HEK293 (cell line): ENCODE data around the gene NT5DC3.

ENCODE experiments used
- CTCF ChIA-PET: fragments of 350-600 bp; formaldehyde crosslinking; extraction: SDS; loops from one replicate; lab custom pipeline; 2021; ENCODE audit warnings: antibody characterized with exemption; lab: Yijun Ruan, JAX
- POLR2A ChIA-PET: fragments of 300-600 bp; formaldehyde crosslinking; extraction: SDS; loops from one replicate; lab custom pipeline; 2020; ENCODE audit warnings: antibody characterized with exemption, inconsistent platforms; lab: Yijun Ruan, JAX
- H3K27ac ChIP-seq: fragments of 200-500 bp; sonication (Bioruptor generic); 2 replicates; pipeline ENCODE4 v1.5.1; 2014; ENCODE audit warnings: low read depth, low read length, control low read depth, inconsistent platforms; ENCODE audit errors: extremely low read depth
- H3K36me3 ChIP-seq, 2 experiments: fragments of 200-500 bp in 1 of 2; sonication (Bioruptor generic) in 1 of 2; 1 replicate in 1 of 2; 2 replicates in 1 of 2; pipeline ENCODE4 v1.5.1; 2014 to 2017; ENCODE audit warnings: inconsistent platforms in 2 of 2, low read length in 2 of 2; ENCODE audit not compliant: control insufficient read depth in 2 of 2, insufficient read depth in 1 of 2
- H3K4me1 ChIP-seq: fragments of 200-500 bp; sonication (Bioruptor generic); 2 replicates; pipeline ENCODE4 v1.5.1; 2014; ENCODE audit warnings: mild to moderate bottlenecking, low read length, inconsistent platforms; ENCODE audit not compliant: control insufficient read depth, insufficient read depth
- H3K4me3 ChIP-seq: 2 replicates; pipeline ENCODE4 v1.5.1; 2011; ENCODE audit warnings: low read depth, mild to moderate bottlenecking, control low read depth, low read length, moderate library complexity
- H3K9me3 ChIP-seq: fragments of 200-500 bp; sonication (Bioruptor generic); 2 replicates; pipeline ENCODE4 v1.5.1; 2014; ENCODE audit warnings: low read depth, low read length, inconsistent platforms; ENCODE audit not compliant: control insufficient read depth, insufficient read depth
- ATF2 ChIP-seq: fragments of 450-650 bp; formaldehyde crosslinking; IDR thresholded peaks from 2 replicates; pipeline ENCODE4 v1.5.1; 2016; ENCODE audit warnings: missing biosample characterization, missing genetic modification characterization, low read depth
- BCL6B ChIP-seq: fragments of 450-650 bp; formaldehyde crosslinking; IDR thresholded peaks from 2 replicates; pipeline ENCODE4 v1.5.1; 2017; ENCODE audit warnings: missing biosample characterization, missing genetic modification characterization
- HOXA7 ChIP-seq: sonication (generic); formaldehyde crosslinking; IDR thresholded peaks from 2 replicates; pipeline ENCODE4 v1.8.1; 2022; ENCODE audit warnings: missing genetic modification reagents, borderline replicate concordance
- KLF1 ChIP-seq: fragments of 450-650 bp; formaldehyde crosslinking; IDR thresholded peaks from 2 replicates; pipeline ENCODE4 v1.5.1; 2016; ENCODE audit warnings: missing biosample characterization, missing genetic modification characterization
- MEIS1 ChIP-seq: sonication (generic); formaldehyde crosslinking; IDR thresholded peaks from 2 replicates; pipeline ENCODE4 v1.8.1; 2022; ENCODE audit warnings: missing genetic modification reagents, mild to moderate bottlenecking, borderline replicate concordance
- PRDM1 ChIP-seq: fragments of 450-650 bp; formaldehyde crosslinking; IDR thresholded peaks from 2 replicates; pipeline ENCODE4; 2016; ENCODE audit warnings: missing biosample characterization, missing genetic modification characterization
- PRDM6 ChIP-seq: fragments of 450-650 bp; formaldehyde crosslinking; IDR thresholded peaks from 2 replicates; pipeline ENCODE4 v1.5.1; 2017; ENCODE audit warnings: missing biosample characterization, missing genetic modification characterization
- TCF7L2 ChIP-seq: IDR thresholded peaks from 2 replicates; pipeline ENCODE4 v1.6.1; 2011; ENCODE audit warnings: low read depth, mild to moderate bottlenecking, inconsistent platforms, low read length, moderate library complexity, borderline replicate concordance
- ZBTB21 ChIP-seq: fragments of 450-650 bp; formaldehyde crosslinking; IDR thresholded peaks from 2 replicates; pipeline ENCODE4 v1.5.1; 2017; ENCODE audit warnings: missing biosample characterization, missing genetic modification characterization
- ZBTB8A ChIP-seq: fragments of 450-650 bp; formaldehyde crosslinking; IDR thresholded peaks from 2 replicates; pipeline ENCODE4 v1.5.1; 2016; ENCODE audit warnings: missing biosample characterization, missing genetic modification characterization
- ZNF18 ChIP-seq: fragments of 450-650 bp; formaldehyde crosslinking; IDR thresholded peaks from 2 replicates; pipeline ENCODE4 v1.5.1; 2016; ENCODE audit warnings: missing biosample characterization, missing genetic modification characterization
- ZNF184 ChIP-seq: fragments of 450-650 bp; IDR thresholded peaks from 2 replicates; pipeline ENCODE4 v1.5.1; 2018; ENCODE audit warnings: missing biosample characterization, mild to moderate bottlenecking, missing genetic modification characterization
- ZNF2 ChIP-seq: fragments of 450-650 bp; formaldehyde crosslinking; IDR thresholded peaks from 2 replicates; pipeline ENCODE4 v1.5.1; 2016; ENCODE audit warnings: missing biosample characterization, missing genetic modification characterization
- ZNF214 ChIP-seq: fragments of 450-650 bp; formaldehyde crosslinking; IDR thresholded peaks from 2 replicates; pipeline ENCODE4 v1.5.1; 2017; ENCODE audit warnings: missing biosample characterization, mild to moderate bottlenecking, missing genetic modification characterization, borderline replicate concordance
- ZNF223 ChIP-seq: fragments of 450-650 bp; formaldehyde crosslinking; IDR thresholded peaks from 2 replicates; pipeline ENCODE4 v1.5.1; 2016; ENCODE audit warnings: missing biosample characterization, missing genetic modification characterization
- ZNF302 ChIP-seq: fragments of 450-650 bp; formaldehyde crosslinking; IDR thresholded peaks from 2 replicates; pipeline ENCODE4 v1.5.1; 2016; ENCODE audit warnings: missing biosample characterization, missing genetic modification characterization, low read depth
- ZNF404 ChIP-seq: fragments of 450-650 bp; formaldehyde crosslinking; IDR thresholded peaks from 2 replicates; pipeline ENCODE4 v1.5.1; 2017; ENCODE audit warnings: missing biosample characterization, missing genetic modification characterization
- ZNF521 ChIP-seq: fragments of 450-650 bp; formaldehyde crosslinking; IDR thresholded peaks from 2 replicates; pipeline ENCODE4 v1.5.1; 2017; ENCODE audit warnings: missing biosample characterization, mild to moderate bottlenecking, missing genetic modification characterization
- ZNF558 ChIP-seq: fragments of 450-650 bp; formaldehyde crosslinking; IDR thresholded peaks from 2 replicates; pipeline ENCODE4 v1.5.1; 2016; ENCODE audit warnings: missing biosample characterization, missing genetic modification characterization
- ZNF596 ChIP-seq: fragments of 450-650 bp; IDR thresholded peaks from 2 replicates; pipeline ENCODE4 v1.5.0; 2018; ENCODE audit warnings: missing biosample characterization, mild to moderate bottlenecking, missing genetic modification characterization, moderate library complexity
- ZNF629 ChIP-seq: fragments of 450-650 bp; formaldehyde crosslinking; IDR thresholded peaks from 2 replicates; pipeline ENCODE4 v1.5.1; 2017; ENCODE audit warnings: missing biosample characterization, missing genetic modification characterization
- ZNF830 ChIP-seq: fragments of 450-650 bp; IDR thresholded peaks from 2 replicates; pipeline ENCODE4 v1.5.0; 2018; ENCODE audit warnings: missing biosample characterization, missing genetic modification characterization, low read depth, mild to moderate bottlenecking, moderate library complexity
- ZXDB ChIP-seq: fragments of 450-650 bp; formaldehyde crosslinking; IDR thresholded peaks from 2 replicates; pipeline ENCODE4 v1.5.1; 2016; ENCODE audit warnings: missing biosample characterization, missing genetic modification characterization

Gene NT5DC3

GRCh38 chr12:103816663-103817062 is 24.4 kb downstream of the NT5DC3 start:
- ChIA-PET CTCF (no interaction called here), POLR2A (interaction anchor here (0.7 kb wide), 1 partner anchor 35 kb away, joined by 3 read pairs; no protein-coding TSS in a partner anchor)
- Histone ChIP-seq H3K4me3 (no peak overlapping the region), H3K27ac (no peak overlapping the region), H3K9me3 (no peaks in the 10 kb centered on the region), H3K36me3 (peaks cover 5 to 27% of the 10 kb centered on the region in 2 experiments; a peak in 1 of 3 replicates), H3K4me1 (no peaks in the 10 kb centered on the region)
- TF ChIP-seq ATF2 (tag by site-specific recombination): peak; percentile 63; the same call in 1 of the 2 replicates
- peak; percentile 47; the same call in 1 of the 2 replicates for TF ChIP-seq ZBTB21 (tag by site-specific recombination)
- no peak for TF ChIP-seq ZNF2 (tag by site-specific recombination)
- no peak for TF ChIP-seq MEIS1 (CRISPR knock-in tag)
- no peak for TF ChIP-seq ZNF184 (tag by site-specific recombination)
- 0 out of 2 replicates have a peak, but pooled peaks have one; percentile 38 for TF ChIP-seq ZNF629
- no peak for TF ChIP-seq ZNF558 (tag by site-specific recombination)
- TF ChIP-seq ZNF521 (tag by site-specific recombination): no peak

- TF ChIP-seq TCF7L2: no peak
- no peak for TF ChIP-seq KLF1
- TF ChIP-seq PRDM1 (tag by site-specific recombination): no peak
- no peak for TF ChIP-seq ZNF18 (tag by site-specific recombination)
- TF ChIP-seq PRDM6 (tag by site-specific recombination): peak; percentile 46
- no peak for TF ChIP-seq ZNF223 (tag by site-specific recombination)
- TF ChIP-seq ZNF830: no peak
- no peak for TF ChIP-seq ZNF596 (tag by site-specific recombination)
- TF ChIP-seq, all 188 proteins: peak for 1
- H3K27ac ChIP-seq: no peak overlapping the region
- CTCF ChIA-PET: interaction anchor here (0.5 to 0.7 kb wide), 2 partner anchors 12 to 54 kb away, joined by 3 to 4 read pairs; no protein-coding TSS in a partner anchor
- POLR2A ChIA-PET: interaction anchor here (2.2 kb wide), 1 partner anchor 26 kb away, joined by 7 read pairs; the partner anchor contains the start of gene NT5DC3
- peaks cover 5 to 37% of the 10 kb centered on the region in 2 experiments; a peak in 1 of 3 replicates for H3K36me3 ChIP-seq
- H3K4me1 ChIP-seq: no peaks in the 10 kb centered on the region
- H3K4me3 ChIP-seq: no peak overlapping the region
- no peaks in the 10 kb centered on the region for H3K9me3 ChIP-seq
Observed at GRCh38 chr12:103814436-103814835, 26.6 kb downstream of the NT5DC3 start.

GRCh38 chr12:103813949-103814348 is 27.1 kb downstream of the NT5DC3 start:
- no peak overlapping the region for H3K4me3 ChIP-seq
- H3K4me1 ChIP-seq: no peaks in the 10 kb centered on the region
- peaks cover 5 to 42% of the 10 kb centered on the region in 2 experiments; a peak in 1 of 3 replicates for H3K36me3 ChIP-seq
- no peak overlapping the region for H3K27ac ChIP-seq
- H3K9me3 ChIP-seq: no peaks in the 10 kb centered on the region
- ChIA-PET POLR2A (interaction anchor here (2.2 kb wide), 1 partner anchor 27 kb away, joined by 7 read pairs; the partner anchor contains the start of gene NT5DC3), CTCF (interaction anchor here (0.5 kb wide), 1 partner anchor 54 kb away, joined by 3 read pairs; no protein-coding TSS in a partner anchor)
- TF ChIP-seq ZBTB8A (tag by site-specific recombination) (no peak), KLF1 (no peak), ZXDB (tag by site-specific recombination) (no peak), ZNF302 (tag by site-specific recombination) (no peak), ZNF214 (tag by site-specific recombination) (no peak), PRDM6 (tag by site-specific recombination) (no peak), TCF7L2 (no peak), HOXA7 (CRISPR knock-in tag) (no peak), ZNF404 (no peak), BCL6B (tag by site-specific recombination) (no peak)
